HG03432 (cell line): ENCODE results near the gene SUGCT.

Experiments used
- ATAC-seq: cut with Tn5 transposase; IDR thresholded peaks from one replicate; pipeline ENCODE4 v1.9.1; 2021; ENCODE audit warnings: mild to moderate bottlenecking, moderate library complexity; ENCODE audit not compliant: unreplicated experiment

The SUGCT gene

DNA sequence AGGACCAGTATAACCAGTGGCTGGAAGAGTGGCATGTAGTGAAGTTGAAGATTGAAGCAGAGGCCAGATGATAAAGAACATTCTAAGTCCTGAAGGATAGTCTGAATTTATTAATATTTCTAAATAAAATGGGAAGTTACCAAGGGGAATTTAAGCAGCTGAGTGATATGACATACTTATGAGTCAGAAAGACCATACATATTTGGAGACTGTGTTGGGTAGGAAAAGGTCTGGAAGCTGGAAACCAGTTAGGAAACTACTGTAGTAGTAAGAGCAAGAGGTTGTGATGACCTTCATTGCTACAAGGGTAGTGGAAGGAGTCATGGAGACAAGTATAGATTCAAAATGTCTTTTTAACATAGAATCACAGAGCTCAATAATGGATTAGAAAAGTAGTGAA is 752.3 kb downstream of the SUGCT start:
- ATAC-seq = no peak

DNA sequence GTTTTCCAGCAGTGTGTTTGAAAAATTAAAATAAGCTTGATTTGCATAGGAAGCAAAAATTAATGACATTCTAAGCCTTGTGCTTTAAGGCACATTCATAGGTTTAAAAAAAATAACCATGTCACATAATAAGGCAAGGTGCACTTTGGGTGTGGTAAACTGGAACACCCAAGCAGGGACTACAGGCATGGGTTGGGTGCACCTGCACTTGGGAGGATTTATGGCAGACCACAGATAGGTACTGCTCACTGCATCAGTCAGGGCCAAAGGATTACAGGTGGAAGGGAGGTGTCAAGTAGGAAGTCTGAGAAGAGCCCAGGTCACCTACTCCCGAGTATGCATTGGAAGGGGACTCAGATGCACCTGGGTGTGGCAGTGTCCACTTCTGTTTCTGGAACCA is 753.7 kb downstream of the SUGCT start:
- ATAC-seq = no peak

DNA sequence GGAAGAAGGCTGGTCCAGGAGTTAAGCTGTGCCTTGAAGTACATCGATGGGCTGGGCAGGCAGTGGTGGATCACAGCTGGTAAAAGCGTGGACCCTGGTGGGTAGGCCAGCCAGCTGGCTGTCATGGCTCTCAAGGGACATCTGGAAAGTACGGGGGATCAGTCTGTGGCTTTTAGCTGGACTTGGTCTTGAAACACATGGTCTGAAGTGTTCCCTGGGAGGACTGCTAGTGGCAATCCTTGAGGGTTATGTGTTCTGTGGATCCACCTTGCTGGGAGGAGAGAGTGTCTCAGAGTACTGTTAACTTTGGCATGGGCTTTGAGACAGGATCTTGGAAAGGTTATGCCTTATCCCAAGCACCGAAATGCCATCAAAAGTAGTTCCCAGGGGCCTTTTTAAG is 754.3 kb downstream of the SUGCT start:
- ATAC-seq = no peak

DNA sequence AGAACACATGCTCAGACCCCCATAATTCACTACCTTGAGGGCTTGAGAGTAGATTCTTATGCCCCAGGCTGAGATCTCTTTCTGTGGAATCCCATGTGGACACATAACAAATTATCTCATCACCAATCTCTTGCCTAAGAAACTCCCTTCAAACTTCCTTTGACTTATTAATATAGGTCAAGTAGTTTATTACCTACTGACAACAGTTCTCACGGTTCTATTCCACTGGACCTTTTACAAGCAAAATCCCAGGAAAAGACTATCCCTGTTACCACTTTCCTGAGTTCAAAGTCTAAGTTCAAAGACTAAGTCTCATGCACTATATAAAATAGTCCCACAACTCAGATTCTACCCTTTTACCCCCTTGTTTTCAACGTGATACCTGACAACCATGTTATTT is 754.7 kb downstream of the SUGCT start:
- no peak for ATAC-seq

DNA sequence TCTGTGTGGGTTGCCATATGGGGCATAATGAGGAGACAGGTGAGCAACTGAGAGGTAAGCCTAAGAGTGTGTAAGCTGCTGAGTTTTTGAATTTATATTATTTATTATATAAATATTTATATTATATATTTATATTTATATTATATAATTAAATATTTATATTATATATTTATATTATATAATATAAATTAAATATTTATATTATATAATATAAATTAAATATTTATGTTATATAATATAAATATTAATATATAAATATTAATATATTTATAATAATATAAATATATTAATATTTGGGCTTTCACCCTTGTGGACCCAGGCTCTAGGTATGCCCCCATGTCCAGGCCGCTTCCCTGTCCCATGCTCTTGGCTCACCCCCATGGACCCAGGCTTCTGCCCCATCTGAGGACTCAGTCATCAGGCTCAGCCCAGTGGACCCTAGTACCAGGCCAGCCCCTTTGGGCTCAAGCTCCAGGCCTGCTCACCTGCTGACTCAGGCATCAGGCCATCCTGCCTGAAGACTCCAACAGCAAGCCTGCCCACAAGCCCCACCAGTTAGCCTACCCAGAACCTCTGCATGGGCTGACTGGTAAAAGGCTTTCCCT is 755.4 kb downstream of the SUGCT start:
- no peak for ATAC-seq

DNA sequence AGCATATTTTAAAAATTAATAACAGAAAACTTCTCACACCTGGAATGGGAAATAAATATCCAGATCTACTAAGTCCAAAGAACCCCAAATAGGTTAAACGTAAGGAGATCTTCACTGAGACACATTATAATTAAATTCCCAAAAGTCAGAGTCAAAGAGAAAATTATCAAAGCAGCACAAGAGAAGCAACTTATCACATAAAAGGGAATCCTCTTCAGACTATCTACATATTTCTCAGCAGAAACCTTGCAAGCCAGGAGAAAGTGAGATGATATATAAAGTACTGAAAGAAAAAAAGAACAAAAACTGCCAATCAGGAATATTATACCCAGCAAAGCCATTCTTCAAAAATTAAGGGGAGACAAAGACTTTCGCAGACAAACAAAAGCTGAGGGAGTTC is 756.4 kb downstream of the SUGCT start:
- ATAC-seq = no peak

DNA sequence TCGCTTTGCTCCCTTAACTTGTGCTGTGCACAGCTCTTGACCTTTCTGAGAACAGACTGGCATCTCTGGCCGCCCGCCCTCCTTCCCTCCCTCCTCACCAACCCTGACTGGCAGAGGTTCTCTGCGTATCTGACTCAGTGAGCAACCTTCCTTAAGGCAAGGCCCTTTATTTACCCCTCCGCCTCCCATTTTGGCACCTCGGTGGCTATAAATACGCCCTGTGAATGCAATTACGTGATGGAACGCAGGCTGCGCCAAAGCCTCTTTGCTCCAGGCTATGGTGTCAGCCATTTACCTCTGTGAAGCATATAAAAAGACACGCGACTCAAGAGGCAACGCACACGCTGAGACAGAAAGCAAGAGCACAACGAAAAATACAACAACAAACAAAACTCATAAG is 764.3 kb downstream of the SUGCT start:
- ATAC-seq = no peak

DNA sequence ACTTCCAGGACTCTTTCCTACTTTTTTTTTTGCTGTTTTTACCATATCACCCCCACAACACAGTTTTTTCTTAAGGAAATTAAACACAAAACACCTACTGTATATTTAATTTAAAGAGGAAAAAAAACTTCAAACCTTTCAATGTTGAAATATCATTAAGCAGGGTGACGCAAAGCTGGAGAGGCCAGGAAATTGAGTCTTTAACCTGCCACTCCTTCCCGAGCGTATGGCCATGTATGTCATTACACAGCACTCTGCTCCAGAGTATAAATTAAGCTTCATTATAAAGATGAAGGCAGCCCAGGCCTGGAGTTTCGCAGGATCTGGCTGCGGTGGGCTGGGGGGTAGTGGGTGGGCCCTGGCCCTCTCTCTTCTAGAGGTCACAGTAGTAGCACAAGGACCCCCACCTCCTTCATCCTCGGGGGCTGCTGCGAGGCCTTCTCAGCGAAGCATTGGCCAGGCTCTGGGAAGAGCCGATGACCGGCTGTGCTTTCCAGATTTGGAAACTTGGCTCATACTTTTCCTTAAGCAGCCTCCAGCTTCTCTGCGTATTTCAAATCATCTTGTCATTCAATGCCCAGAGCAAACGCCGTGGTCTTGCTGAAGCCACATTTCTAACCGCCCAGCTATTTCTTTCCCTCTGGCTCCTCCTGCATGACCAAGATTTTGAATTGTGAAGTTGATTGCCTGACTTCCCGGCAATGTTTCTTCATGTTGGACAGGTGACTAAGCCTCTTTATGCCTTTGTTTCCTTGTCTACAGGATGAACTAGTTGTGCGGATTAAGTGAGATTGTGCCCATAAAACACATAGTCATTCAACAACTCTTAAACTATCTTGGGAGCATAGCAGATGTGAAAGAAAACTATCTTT is 765.1 kb downstream of the SUGCT start:
- no peak for ATAC-seq

DNA sequence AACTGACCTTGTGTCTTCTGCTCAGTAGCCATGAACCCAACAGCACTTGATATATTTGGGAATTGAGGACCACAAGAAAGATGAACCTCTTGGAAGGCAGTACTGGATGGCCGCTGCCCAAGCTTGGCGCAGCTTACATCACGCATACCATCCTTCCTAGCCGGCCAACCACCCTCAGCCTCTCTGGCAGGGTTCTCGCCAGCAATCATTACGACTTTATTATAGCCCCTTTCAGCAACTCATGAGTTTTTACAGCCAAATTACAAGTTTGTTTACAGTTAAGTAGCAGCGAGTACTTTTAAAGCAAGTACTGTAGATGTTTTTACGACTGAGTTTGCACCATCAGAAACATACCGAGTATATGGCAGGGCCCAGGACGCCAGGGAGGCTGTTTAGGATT is 769.1 kb downstream of the SUGCT start:
- no peak for ATAC-seq

DNA sequence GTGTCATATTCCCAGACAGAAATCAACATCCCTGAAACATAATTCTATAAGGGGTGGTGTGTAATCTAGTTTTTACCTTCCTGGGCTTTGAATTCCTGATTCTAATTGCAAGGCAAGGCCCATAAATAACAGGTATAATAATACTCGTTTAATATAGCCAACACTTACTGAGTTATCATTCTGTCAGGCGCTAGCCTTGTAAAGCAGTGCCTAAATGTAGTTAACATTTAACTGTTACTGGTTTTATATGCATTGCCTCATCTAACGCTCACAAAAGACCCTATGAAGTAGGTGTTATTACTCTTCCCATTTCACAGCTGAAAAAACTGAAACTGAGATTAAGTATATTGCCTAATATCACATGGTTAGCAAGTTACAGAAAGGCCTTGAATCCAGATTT is 772.5 kb downstream of the SUGCT start:
- ATAC-seq = no peak

DNA sequence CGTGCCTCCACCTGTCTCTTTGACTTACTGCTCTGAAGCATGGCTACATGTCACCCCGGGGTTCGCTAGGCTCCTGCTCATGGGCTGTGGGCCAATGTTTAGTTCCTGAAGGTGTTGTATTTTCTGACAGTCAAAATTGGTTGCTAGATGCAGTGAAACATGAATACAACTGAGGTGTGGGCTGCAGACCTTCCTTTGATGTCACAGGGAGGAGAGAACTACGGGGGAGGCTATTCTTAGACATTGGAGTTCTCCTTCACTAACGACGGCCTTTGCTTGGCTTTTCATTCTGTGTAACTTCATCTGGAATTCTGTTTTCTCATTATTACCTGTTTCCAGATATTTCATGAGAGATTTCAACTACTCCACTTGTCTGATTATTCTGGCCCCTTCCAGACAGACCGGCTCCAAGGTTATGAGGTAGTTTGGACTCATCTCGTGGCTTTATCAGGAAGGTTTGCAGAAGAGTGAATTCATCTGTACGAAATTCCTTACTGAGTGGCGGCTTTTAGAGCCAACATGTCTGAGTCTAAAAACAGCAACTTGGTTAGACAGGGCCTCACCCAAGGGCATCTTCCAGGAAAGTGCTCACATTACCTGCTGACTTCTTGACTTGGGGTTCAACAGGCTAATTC is 774.7 kb downstream of the SUGCT start:
- ATAC-seq = no peak
